Measurements from ENCODE around the gene NELL2.

GRCh38 chr12:44510510-44510909, 365.6 kb downstream of the NELL2 start:
- TF ChIP-seq CTCF (IDR thresholded peaks at IDR 0.05 in 2 of 3, conservative IDR thresholded peaks at IDR 0.05 in 1 of 3; ENCODE audit: control insufficient read depth in 2 of 3, extremely low read depth in 1 of 3, insufficient read depth in 1 of 3, low read depth in 3 of 3, low read length in 3 of 3) = no peak; a peak in 1 of 6 replicates
- TF ChIP-seq POLR2AphosphoS2 (IDR thresholded peaks at IDR 0.05; ENCODE audit: low read depth, low read length) = no peak
- TF ChIP-seq TAF1 (IDR thresholded peaks at IDR 0.05; ENCODE audit: borderline replicate concordance, low read depth, low read length) = no peak
- TF ChIP-seq ZZZ3 (IDR thresholded peaks at IDR 0.05; ENCODE audit: control insufficient read depth, insufficient read length, low read depth) = no peak
